NCI-H1417 (cell line): Measurements from ENCODE around the gene HK2.

ENCODE experiments used
- DNase-seq, 3 experiments: peaks; one replicate each; lab custom pipeline; 2025; lab: John Stamatoyannopoulos, UW

The HK2 gene

GRCh38 chr2:74935975-74936391, 102.1 kb downstream of the HK2 start:
- no peak for DNase-seq

- DNase-seq: no peak
These were observed 103.4 kb downstream of the HK2 start for GRCh38 chr2:74937221-74937880.

GRCh38 chr2:74938264-74938663, 104.3 kb downstream of the HK2 start:
- no peak for DNase-seq

- no peak for DNase-seq
These were observed 106.2 kb downstream of the HK2 start for GRCh38 chr2:74939919-74940812.

- DNase-seq: no peak
These were observed 107.4 kb downstream of the HK2 start for GRCh38 chr2:74941284-74941683.

DNA sequence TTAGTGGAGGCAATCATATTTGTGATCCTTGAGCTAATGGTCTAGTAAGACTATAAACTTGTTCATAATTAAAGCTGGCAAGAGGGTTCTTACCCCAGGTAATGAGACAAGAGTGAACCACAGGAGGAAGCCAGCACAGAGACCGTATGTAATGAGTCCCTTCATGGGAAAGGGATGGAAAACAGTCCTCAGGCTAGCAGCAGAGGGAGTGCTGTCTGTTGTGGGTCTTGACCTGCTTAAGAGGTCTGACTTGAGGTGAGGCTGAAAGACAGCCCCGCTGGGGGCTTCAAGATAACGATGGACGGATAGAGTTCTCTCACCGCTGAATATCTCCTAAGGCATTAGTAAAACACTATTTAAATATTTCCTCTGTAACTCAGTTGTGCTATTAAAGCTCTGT, 108.3 kb downstream of the HK2 start:
- no peak for DNase-seq
